Upper lobe of left lung (tissue), 4 donors: ENCODE data around the gene TMEM178B.

Source experiments
- POLR2A ChIP-seq, 4 donors: fragments of 450-650 bp; IDR thresholded peaks; one replicate each; pipeline ENCODE4 v1.5.1; 2016 to 2017; ENCODE audit warnings: antibody characterized with exemption in 4 of 4, mild to moderate bottlenecking in 2 of 4
- TF ChIP-seq, protein P1 (sequence below), 6 experiments: fragments of 450-650 bp in 4 of 6; fragments of 200-600 bp in 2 of 6; sonication (generic) in 2 of 6; IDR thresholded peaks; one replicate each; pipeline ENCODE4 v1.5.1; 2016 to 2019; ENCODE audit warnings: antibody characterized with exemption in 6 of 6

DNA sequence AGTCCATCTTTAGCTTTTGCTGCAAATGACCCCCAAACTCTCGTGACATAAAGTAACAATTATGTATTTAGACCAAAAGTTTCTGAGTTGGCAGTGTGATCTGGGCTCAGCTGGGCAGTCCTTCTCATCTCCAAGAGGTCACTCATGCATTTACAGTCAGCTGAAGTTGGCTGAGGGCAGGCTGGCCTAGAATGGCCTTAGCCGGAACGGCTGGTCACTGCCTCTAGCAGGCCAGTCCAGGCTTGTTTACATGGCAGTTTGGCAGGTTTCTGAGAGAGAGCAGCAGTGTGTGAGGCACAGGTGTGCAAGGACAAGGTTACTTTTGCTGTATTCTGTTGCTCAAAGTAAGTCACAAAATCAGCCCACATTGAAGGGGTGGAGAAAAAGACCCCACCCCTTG is 277.3 kb downstream of the TMEM178B start:
- TF ChIP-seq, protein P1, sequence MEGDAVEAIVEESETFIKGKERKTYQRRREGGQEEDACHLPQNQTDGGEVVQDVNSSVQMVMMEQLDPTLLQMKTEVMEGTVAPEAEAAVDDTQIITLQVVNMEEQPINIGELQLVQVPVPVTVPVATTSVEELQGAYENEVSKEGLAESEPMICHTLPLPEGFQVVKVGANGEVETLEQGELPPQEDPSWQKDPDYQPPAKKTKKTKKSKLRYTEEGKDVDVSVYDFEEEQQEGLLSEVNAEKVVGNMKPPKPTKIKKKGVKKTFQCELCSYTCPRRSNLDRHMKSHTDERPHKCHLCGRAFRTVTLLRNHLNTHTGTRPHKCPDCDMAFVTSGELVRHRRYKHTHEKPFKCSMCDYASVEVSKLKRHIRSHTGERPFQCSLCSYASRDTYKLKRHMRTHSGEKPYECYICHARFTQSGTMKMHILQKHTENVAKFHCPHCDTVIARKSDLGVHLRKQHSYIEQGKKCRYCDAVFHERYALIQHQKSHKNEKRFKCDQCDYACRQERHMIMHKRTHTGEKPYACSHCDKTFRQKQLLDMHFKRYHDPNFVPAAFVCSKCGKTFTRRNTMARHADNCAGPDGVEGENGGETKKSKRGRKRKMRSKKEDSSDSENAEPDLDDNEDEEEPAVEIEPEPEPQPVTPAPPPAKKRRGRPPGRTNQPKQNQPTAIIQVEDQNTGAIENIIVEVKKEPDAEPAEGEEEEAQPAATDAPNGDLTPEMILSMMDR (IDR thresholded peaks at IDR 0.05) = no peak
- no peak for TF ChIP-seq POLR2A (IDR thresholded peaks at IDR 0.05)
